NCI-H128 (cell line): ENCODE results near the gene MAP1LC3B2.

Source experiments
- DNase-seq: peaks from one replicate; lab custom pipeline; 2025; ENCODE audit not compliant: unreplicated experiment; lab: John Stamatoyannopoulos, UW

MAP1LC3B2 gene

DNA sequence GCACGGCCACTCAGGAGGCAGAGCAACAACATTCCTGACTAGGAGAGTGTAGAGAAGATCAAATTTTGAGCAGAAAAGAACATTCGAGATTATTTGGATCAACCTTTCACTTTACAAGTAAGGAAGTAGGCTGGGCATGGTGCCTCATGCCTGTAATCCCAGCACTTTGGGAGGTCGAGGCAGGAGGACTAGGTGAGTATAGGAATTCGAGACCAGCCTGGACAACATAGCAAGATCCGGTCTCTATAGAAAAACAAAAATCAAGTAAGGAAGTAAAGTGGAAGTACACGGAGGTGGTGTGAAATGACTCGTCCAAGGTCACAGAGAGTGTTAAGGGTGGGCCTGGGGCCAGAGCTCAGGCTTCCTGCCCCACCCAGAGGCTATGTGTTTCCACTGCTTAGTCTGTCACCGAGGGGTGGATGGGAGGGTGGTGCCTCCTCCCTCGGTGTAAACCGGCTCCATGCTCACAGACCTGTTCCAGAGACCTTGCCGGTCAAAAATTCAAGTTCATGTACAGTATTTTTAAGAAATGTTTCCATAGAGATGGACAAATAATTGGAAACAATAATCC, 51.9 kb downstream of the MAP1LC3B2 start:
- DNase-seq, result no peak

DNA sequence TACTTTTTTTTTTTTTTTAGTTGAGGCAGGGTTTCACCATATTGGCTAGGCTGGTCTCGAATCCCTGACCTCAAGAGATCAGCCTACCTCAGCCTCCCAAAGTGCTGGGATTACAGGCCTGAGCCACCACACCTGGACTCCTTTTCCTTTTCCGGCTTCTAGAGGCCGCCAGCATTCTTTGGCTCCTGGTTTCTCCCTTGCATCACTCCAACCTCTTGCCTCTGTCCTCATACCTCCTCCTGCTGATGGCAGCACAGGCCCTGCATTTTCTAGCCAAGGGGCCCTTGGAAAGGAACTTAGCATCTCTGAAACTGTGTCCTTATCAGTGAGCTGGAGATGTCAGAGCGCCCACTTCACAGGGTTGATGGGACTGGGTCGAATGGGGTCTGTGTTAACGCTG, 53.3 kb downstream of the MAP1LC3B2 start:
- no peak for DNase-seq

DNA sequence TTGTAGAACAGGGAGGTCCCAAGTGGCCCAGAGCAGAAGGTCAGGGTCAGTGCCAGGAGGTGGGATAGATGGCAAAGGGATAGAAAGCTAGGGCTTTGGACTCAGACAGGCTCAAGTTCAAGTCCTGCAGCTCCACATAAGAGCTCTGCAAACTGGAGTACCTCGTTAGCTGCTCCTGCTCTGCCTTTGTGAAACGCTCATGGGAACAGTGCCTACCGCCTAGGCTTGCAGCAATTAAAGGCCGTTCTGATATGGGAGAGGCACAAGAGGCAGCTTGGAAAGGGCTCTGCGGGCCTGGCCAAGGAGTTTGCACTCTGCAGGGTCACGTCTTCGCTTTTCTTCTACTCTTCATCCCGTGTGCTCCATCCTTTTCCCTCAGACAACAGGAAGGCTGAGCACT, 54.1 kb downstream of the MAP1LC3B2 start:
- DNase-seq, result no peak

DNA sequence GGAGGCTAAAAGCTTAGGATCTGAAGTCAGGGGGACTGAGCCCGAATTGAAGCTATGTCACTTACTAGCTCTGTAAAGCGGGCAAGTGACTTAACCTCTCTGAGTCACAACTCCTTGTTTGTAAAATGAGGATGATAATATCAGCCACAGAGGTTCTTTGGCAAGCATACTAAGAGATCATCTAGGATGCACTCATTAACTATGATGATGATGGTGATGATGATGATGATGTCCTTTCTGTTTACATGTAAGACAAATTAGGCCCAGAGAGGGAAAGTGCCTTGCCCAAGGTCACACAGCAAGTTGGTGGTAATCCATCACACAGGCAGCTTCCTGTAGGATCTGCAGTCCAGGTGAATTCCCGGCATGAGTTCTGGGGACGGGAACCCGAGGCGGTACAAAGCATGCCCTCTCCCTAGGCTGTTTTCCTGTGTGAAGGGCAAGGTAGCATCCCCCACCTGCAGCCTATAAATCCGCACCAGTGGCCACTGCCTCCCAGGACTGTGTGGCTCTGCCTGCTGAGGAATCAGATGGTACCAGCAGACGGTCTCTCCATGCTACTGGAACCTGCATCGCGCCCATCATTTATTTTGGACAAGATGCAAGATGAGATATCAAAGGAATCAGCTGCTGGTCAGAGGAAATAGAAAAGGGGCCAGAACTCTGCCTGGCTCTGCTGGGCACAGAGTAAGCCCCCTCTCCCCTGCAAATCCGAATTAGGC, 55.2 kb downstream of the MAP1LC3B2 start:
- no peak for DNase-seq

DNA sequence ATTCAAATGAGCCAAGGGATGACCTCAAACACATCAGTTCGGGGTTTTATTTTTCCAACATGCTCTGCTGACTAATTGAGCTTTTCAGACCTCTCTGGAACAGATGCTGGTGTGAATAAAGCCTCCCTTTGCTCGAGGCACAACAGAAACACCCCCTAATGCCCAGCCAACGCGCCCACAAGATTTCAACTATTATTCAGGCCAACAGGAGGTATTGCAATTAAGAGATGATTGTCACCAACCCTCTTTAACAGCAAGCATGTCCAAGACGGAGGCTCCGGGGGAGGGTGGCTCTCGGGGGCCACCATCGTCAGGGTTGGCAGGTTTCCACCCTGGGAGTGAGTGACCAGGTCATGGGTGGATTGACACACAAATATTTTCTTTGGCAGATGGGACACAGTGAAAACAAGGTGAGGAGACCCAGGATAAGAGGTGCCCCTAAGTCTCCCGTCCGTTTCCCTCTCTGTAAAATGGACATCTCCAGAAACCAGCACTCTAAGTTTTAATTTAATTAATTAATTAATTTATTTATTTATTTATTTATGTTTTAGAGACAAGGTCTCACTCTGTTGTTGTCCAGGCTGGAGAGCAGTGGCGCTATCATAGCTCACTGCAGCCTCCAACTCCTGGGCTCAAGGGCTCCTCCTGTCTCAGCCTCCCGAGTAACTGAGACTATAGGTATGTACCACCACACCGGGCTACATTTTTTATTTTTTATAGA, 56.1 kb downstream of the MAP1LC3B2 start:
- no peak for DNase-seq

DNA sequence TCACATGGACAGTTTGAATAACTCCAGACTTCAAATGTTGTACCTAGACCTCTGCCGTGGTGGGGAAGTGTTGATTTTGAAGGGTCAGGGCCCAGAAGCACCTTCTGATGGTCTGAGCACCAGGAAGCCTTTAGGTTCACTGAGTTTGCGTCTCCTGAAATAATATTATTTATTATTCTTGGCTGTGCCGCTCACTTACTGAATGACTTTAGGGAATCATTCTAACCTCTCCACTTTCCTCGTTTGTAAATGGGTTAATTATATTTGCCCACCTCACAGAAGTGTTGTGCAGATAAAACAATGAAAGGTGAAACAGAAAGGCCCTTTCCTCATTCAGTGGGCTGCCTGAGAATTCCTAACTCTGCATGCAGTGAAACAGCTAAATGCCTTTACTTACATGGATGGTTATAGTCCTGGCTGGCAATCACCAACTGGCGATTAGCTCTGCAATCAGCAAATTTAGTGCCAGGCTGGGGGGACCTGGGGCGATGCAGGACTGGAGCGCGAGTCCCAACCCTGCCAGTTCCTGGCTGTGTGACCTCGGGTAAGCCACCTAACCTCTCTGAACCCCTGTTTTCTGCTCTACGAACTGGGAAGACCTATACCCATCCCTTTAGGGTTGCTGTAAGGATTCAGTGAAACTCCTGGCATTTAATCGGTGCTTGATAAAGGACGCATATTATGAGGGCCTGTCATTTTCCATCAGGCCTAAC, 57.5 kb downstream of the MAP1LC3B2 start:
- DNase-seq, result no peak

DNA sequence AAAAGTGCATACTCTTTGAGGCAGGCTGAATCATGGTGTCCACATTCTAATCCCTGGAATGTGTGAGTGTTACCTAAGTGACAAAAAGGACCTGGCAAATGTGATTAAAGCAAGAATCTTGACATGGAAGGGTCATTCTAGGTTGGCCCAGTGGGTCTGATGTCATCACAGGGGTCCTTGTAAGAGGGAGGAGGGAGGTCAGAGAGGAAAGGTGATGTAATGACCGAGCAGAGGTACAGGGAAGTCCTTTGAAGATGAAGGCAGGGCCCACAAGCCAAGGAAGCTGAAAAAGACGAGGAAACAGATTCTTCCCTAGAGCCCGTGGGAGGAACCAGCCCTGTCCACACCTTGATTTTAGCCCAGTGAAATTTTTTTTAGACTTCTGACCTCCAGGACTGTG, 60.1 kb downstream of the MAP1LC3B2 start:
- no peak for DNase-seq

DNA sequence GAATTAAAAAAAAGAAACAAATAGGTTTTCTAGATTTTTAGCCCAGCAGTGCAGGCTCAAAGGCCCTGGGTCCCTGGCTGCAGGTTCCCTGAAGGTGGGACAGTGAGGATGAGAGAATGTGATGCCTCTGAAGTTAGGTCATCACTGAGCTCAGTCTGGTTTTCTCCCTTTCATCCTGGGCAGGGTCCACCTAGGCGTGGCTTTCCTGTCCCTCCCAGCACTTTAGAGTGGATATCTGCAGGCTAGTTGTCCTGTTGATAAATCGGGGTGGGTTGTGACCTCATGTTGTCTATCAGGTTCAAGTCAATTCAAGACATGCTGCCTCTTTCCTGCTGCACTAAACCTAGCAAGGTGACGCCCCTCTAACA, 60.9 kb downstream of the MAP1LC3B2 start:
- DNase-seq, result no peak

DNA sequence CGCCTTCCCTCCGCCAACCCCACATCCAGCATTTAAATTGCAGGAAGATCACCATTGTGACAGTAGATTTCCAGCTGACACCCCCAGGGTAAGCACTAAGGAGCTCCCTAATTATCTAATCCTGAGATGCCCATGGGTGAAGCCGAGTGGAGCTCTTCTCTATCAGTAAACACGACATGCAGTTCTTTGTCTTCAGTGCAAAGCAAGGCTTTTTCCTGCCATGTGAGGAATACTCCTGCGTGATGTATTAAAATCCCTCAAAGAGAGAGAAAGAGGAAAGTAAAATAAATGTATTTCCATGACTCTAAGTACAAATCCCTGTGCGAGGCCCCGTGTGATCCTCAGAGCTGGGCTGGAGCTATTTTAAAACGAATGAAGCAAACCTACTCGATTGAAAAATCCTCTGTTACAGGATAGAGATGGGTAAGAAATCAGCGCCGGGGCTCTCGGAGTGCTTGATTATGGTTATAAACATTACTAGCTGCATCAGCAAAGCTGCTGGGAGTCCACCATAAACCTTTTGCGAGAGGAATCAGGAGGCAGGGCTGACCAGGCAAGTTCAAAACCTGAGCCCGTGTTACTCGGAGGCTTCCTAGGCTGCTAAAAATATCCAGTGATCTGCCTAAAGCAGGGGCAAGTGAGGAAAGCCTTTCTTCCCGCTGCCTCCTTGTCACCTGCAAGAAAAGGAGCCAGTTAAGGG, 61.5 kb downstream of the MAP1LC3B2 start:
- no peak for DNase-seq

DNA sequence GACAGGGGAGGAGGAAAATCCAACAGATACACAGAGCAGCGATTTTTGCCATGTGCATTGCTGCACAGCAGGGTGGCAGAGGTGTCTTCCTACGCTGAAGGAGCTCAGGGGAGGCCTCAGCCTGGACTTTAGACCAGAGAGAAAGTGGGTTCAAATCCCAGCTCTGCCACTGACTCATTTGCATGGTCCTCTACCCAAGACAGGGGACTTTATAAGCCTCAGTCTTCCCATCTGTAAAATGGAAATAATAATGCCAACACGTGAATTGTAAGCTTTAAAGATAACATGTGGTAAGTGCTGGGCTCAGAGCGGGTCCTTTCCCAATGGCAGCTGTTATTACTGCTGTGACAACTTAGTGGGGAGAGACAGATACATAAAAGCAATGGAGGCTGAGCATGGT, 62.0 kb downstream of the MAP1LC3B2 start:
- no peak for DNase-seq

DNA sequence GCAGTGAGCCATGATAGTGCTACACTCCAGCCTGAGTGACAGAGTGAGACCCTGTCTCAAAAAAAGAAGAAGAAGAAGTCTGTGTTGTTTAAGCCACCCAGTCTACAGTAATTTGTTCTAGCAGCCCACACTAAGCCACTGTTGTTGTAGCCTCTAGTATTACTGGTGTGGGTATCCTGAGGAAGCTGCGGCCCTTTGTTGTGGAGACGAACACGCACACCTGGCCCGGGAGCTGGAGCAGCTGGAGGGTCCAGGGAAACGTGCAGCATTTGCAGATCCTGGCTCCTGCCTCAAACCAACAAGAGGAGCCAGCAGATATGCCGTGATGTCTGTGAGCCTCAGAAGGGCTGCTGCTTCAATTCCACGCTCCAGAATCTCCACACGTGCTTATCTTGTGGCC, 65.3 kb downstream of the MAP1LC3B2 start:
- DNase-seq, result no peak

DNA sequence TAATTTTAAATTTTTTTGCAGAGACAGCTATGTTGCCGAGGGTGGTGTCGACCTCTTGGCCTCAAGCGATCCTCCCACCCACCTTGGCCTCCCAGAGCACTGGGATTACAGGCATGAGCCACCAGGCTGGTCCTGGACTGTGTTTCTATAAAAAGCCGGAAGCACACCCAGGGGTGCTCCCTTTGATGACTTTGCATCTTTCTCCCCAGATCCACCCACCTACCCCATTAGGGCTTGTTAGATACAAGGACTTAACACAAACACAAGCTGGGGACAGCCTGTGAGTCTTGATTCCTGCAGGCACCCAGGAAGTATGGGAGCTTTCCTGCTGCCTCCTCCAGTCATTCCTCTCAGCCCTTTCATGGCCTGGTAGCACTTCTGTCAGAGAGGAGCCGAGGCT, 67.0 kb downstream of the MAP1LC3B2 start:
- no peak for DNase-seq
